Bronchial smooth muscle cell (primary cell): ENCODE results near the gene OR1S2. TPM values are rescaled to one million over a fixed set of nuclear protein-coding genes. Genes with fewer than 3 reads are reported as not detected.

Source experiments
- total RNA-seq: library from RNA; depleted of rRNA; stranded (reverse); fragments of >200 nt; gene quantifications from 2 replicates; pipeline ENCODE4 v1.2.1, GENCODE V29; 2014

OR1S2 gene, protein sequence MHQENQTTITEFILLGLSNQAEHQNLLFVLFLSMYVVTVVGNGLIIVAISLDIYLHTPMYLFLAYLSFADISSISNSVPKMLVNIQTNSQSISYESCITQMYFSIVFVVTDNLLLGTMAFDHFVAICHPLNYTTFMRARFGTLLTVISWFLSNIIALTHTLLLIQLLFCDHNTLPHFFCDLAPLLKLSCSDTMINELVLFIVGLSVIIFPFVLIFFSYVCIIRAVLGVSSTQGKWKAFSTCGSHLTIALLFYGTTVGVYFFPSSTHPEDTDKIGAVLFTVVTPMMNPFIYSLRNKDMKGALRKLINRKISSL
- total RNA-seq: not detected in 2 replicates

DNA sequence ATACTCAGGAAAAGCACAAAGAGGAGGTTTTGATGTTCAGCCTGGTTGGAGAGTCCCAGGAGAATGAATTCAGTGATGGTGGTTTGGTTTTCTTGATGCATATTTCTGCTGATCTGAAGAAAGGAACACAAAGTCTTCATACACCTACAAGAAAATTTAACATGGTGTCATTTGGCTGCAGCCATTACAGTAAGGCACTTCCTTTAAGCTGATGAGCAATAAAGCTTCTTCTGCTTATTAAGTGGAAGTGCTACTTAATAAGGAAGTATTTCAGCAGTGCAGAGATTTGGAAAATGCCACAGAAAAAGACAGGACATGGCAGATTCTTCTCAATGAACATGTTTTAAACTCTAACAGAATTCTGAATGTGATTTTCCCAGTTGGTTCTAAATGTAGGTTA is at the start of gene OR1S2:
Gene OR1S2, minus strand, starts transcription at position 101 of the 400 bp plus-strand sequence. Its CDS starts 0 bp downstream, at position 101.

DNA sequence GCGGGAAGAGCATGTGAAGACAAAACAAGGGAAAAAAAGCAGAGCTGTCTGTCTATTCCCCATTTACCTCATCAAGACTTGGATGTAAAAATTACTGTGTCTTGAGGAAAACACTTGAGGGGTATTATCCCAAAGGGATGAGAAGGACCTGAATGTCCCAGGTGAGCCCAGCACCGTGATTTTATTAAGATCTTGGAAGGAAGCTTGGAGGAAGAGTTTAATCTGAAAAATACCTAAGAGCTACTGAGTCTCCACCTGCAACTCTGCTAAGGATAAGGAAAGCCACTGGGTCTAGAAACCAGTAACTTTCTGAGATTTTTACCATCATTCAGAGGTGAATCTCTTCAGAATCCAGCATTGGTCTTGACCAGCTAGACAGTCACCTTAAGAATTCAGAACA is 8.5 kb upstream of the OR1S2 start, which contains the start of gene OR1S1:
Gene OR1S1, plus strand, starts transcription at position 301 of the 400 bp plus-strand sequence.

DNA sequence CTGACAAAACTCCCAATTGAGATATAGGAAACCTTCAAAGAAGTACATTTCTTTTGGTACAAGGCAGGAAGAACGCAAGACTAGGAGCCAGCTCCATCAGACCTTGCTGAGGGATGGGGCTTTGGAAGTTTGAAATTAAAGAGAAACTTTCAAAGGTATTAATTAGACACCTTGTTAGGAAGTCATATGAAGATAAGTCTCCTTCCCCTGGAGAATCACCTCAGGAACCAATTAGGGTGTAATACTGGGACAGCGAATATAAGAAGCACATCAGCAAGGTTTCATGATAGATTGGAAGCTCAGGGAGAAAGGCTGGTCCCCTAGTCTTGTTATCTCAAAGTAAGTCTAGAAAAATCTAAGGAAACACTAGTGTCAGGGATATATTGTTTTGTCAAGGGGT is 15.2 kb downstream of the OR1S2 start, which contains the start of gene OR9Q2:
Gene OR9Q2, plus strand, starts transcription at position 301 of the 400 bp plus-strand sequence. CDS start 1,421 bp downstream, outside the sequence.

Other genes with a start within 250 kb of the OR1S2 start
- not detected in 2 replicates for gene OR9Q1, start 180.3 kb downstream of the OR1S2 start, total RNA-seq
- not detected in 2 replicates for gene OR6Q1, start 173.2 kb downstream of the OR1S2 start, total RNA-seq
- gene OR9I1, start 78.6 kb downstream of the OR1S2 start, total RNA-seq: not detected in 2 replicates
- gene OR9Q2, start 15.1 kb downstream of the OR1S2 start, total RNA-seq: not detected in 2 replicates
- not detected in 2 replicates for gene OR1S1, start 8.6 kb upstream of the OR1S2 start, total RNA-seq
- gene OR10Q1, start 24.8 kb upstream of the OR1S2 start, total RNA-seq: not detected in 2 replicates
- under 0.01 TPM in 1 of 2 replicates, not detected in the other for gene OR10W1, start 64.1 kb upstream of the OR1S2 start, total RNA-seq
- gene OR5B17, start 154.9 kb upstream of the OR1S2 start, total RNA-seq: not detected in 2 replicates
- not detected in 2 replicates for gene OR5B3, start 202.7 kb upstream of the OR1S2 start, total RNA-seq
- gene OR5B2, start 224.0 kb upstream of the OR1S2 start, total RNA-seq: not detected in 2 replicates
- gene OR5B12, start 238.1 kb upstream of the OR1S2 start, total RNA-seq: 0.09 TPM in 1 of 2 replicates, not detected in the other